Keratinocyte (primary cell): ENCODE results near the gene ZHX3. TPM values are rescaled to one million over a fixed set of nuclear protein-coding genes. Genes with fewer than 3 reads are reported as not detected.

Source experiments
- DNase-seq: peaks from one replicate; pipeline ENCODE4 v3.0.0-alpha.2; 2011; ENCODE audit warnings: low read depth, missing footprints, low spot score
- FAIRE-seq: peaks from 2 replicates; lab custom pipeline; 2011; peaks lifted over from hg19 to GRCh38; lab: Jason Lieb, UNC
- H2AFZ ChIP-seq: 2 replicates; pipeline ENCODE4 v1.6.0; 2012; ENCODE audit warnings: low read length, control low read depth, inconsistent platforms; ENCODE audit not compliant: control insufficient read depth
- H3K27ac ChIP-seq: 2 replicates; pipeline ENCODE4 v1.5.1; 2011; ENCODE audit warnings: low read length; ENCODE audit not compliant: control insufficient read depth, insufficient read depth
- H3K27me3 ChIP-seq: 3 replicates; pipeline ENCODE4 v1.6.0; 2011; ENCODE audit warnings: low read length; ENCODE audit not compliant: control insufficient read depth, insufficient read depth; ENCODE audit errors: extremely low read depth
- H3K36me3 ChIP-seq, 2 experiments: 2 replicates in 1 of 2; 3 replicates in 1 of 2; pipeline ENCODE4 v1.5.1; 2011; ENCODE audit warnings: low read length in 2 of 2, mild to moderate bottlenecking in 1 of 2; ENCODE audit not compliant: control insufficient read depth in 2 of 2, insufficient read depth in 2 of 2; ENCODE audit errors: extremely low read depth in 1 of 2
- H3K4me1 ChIP-seq: 3 replicates; pipeline ENCODE4 v1.5.1; 2011; ENCODE audit warnings: low read length; ENCODE audit not compliant: control insufficient read depth, insufficient read depth; ENCODE audit errors: extremely low read depth
- H3K4me2 ChIP-seq: 3 replicates; pipeline ENCODE4 v1.6.0; 2011; ENCODE audit warnings: low read depth, low read length; ENCODE audit not compliant: control insufficient read depth, insufficient read depth; ENCODE audit errors: extremely low read depth
- H3K4me3 ChIP-seq, 3 experiments: fragments of 200-600 bp in 1 of 3; sonication (generic) in 1 of 3; 2 replicates in 2 of 3; 3 replicates in 1 of 3; pipeline ENCODE4 v1.5.1; 2011 to 2016; ENCODE audit warnings: low read length in 3 of 3, mild to moderate bottlenecking in 3 of 3, control low read depth in 2 of 3, inconsistent platforms in 1 of 3, low read depth in 1 of 3, mixed read lengths in 1 of 3, mixed run types in 1 of 3, moderate library complexity in 1 of 3; ENCODE audit not compliant: control insufficient read depth in 2 of 3, insufficient read depth in 2 of 3; ENCODE audit errors: extremely low read depth in 1 of 3
- H3K79me2 ChIP-seq: 2 replicates; pipeline ENCODE4 v1.6.0; 2012; ENCODE audit warnings: low read length; ENCODE audit not compliant: control insufficient read depth, insufficient read depth
- H3K9ac ChIP-seq: 3 replicates; pipeline ENCODE4 v1.6.0; 2011; ENCODE audit warnings: low read length; ENCODE audit not compliant: control insufficient read depth, insufficient read depth; ENCODE audit errors: extremely low read depth
- H3K9me1 ChIP-seq: 3 replicates; pipeline ENCODE4 v1.6.0; 2011; ENCODE audit warnings: low read length; ENCODE audit not compliant: control insufficient read depth, insufficient read depth; ENCODE audit errors: extremely low read depth
- H3K9me3 ChIP-seq: 2 replicates; pipeline ENCODE4 v1.5.1; 2012; ENCODE audit warnings: low read depth, low read length; ENCODE audit not compliant: control insufficient read depth
- H4K20me1 ChIP-seq: 3 replicates; pipeline ENCODE4 v1.6.0; 2011; ENCODE audit warnings: low read length; ENCODE audit not compliant: control insufficient read depth, insufficient read depth; ENCODE audit errors: extremely low read depth
- EZH2 ChIP-seq: IDR thresholded peaks from one replicate; pipeline ENCODE4 v1.6.1; 2012; ENCODE audit warnings: inconsistent platforms, mild to moderate bottlenecking, low read length, moderate library complexity
- dilution Hi-C: fragments of 300-500 bp; cut with MboI; formaldehyde crosslinking; loops from one replicate; pipeline ENCODE4 v1.7.0; 2020; ENCODE audit warnings: low sequenced_read_pairs; ENCODE audit not compliant: extremely low pct_ligation_motif_present
- polyA plus RNA-seq, 5 experiments: library from polyadenylated mRNA; depleted of rRNA in 3 of 5; stranded (reverse) in 3 of 5; stranded (forward) in 1 of 5; unstranded in 1 of 5; fragments of >200 nt; gene quantifications; 1 replicate in 1 of 5; 2 replicates in 3 of 5; 3 replicates in 1 of 5; pipeline versions ENCODE4 v1.2.1 to v1.2.3, GENCODE V29; 2011 to 2012; ENCODE audit warnings: missing spikeins in 2 of 5, low read depth in 1 of 5, low replicate concordance in 1 of 5
- TF ChIP-seq, protein P1 (sequence below), 3 experiments: IDR thresholded peaks in 1 of 3; conservative IDR thresholded peaks in 1 of 3; optimal IDR thresholded peaks in 1 of 3; 2 replicates in 2 of 3; 3 replicates in 1 of 3; pipeline versions ENCODE3 to v1.5.1; 2011; ENCODE audit warnings: low read length in 3 of 3, mild to moderate bottlenecking in 3 of 3, moderate library complexity in 2 of 3, control low read depth in 1 of 3, inconsistent platforms in 1 of 3; ENCODE audit not compliant: insufficient read depth in 2 of 3; ENCODE audit errors: extremely low read depth in 1 of 3

ZHX3 gene
- polyA plus RNA-seq, 1 donor (not counting 4 experiments of a cell fraction or from before 2014, with no cell fraction given), result 16.5 TPM

GRCh38 chr20:41335591-41335990 is 18.1 kb upstream of the ZHX3 start:
- no peaks in the 10 kb centered on the region for H3K79me2 ChIP-seq
- H2AFZ ChIP-seq, result no peak overlapping the region
- no peak overlapping the region for H3K4me3 ChIP-seq
- DNase-seq (no peak), FAIRE-seq (no peak)
- H3K9me3 ChIP-seq, result no peaks in the 10 kb centered on the region
- no peaks in the 10 kb centered on the region for H4K20me1 ChIP-seq
- no peak overlapping the region for H3K27ac ChIP-seq
- H3K27me3 ChIP-seq, result no peaks in the 10 kb centered on the region
- dilution Hi-C loops, result no loop called here
- no peaks in the 10 kb centered on the region for H3K36me3 ChIP-seq
- no peaks in the 10 kb centered on the region for H3K9me1 ChIP-seq
- TF ChIP-seq, protein P1, sequence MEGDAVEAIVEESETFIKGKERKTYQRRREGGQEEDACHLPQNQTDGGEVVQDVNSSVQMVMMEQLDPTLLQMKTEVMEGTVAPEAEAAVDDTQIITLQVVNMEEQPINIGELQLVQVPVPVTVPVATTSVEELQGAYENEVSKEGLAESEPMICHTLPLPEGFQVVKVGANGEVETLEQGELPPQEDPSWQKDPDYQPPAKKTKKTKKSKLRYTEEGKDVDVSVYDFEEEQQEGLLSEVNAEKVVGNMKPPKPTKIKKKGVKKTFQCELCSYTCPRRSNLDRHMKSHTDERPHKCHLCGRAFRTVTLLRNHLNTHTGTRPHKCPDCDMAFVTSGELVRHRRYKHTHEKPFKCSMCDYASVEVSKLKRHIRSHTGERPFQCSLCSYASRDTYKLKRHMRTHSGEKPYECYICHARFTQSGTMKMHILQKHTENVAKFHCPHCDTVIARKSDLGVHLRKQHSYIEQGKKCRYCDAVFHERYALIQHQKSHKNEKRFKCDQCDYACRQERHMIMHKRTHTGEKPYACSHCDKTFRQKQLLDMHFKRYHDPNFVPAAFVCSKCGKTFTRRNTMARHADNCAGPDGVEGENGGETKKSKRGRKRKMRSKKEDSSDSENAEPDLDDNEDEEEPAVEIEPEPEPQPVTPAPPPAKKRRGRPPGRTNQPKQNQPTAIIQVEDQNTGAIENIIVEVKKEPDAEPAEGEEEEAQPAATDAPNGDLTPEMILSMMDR (optimal IDR thresholded peaks at IDR 0.05 in 1 of 3, IDR thresholded peaks at IDR 0.05 in 1 of 3, conservative IDR thresholded peaks at IDR 0.05 in 1 of 3; ENCODE audit: extremely low read depth in 1 of 3, insufficient read depth in 2 of 3, low read length in 3 of 3), result no peak
- no peak for TF ChIP-seq EZH2
- H3K4me2 ChIP-seq, result no peak overlapping the region
- no peak overlapping the region for H3K9ac ChIP-seq
- peaks cover 10% of the 10 kb centered on the region for H3K4me1 ChIP-seq

GRCh38 chr20:41334443-41335421 is 17.2 kb upstream of the ZHX3 start:
- H3K4me1 ChIP-seq, result peaks cover 13% of the 10 kb centered on the region
- TF ChIP-seq, protein P1 (optimal IDR thresholded peaks at IDR 0.05 in 1 of 3, IDR thresholded peaks at IDR 0.05 in 1 of 3, conservative IDR thresholded peaks at IDR 0.05 in 1 of 3; ENCODE audit: extremely low read depth in 1 of 3, insufficient read depth in 2 of 3, low read length in 3 of 3), result no peak
- TF ChIP-seq EZH2, result no peak
- H3K9me3 ChIP-seq, result no peaks in the 10 kb centered on the region
- FAIRE-seq, result no peak
- no peak overlapping the region for H3K4me2 ChIP-seq
- no peak overlapping the region for H3K9ac ChIP-seq
- no peak overlapping the region for H3K4me3 ChIP-seq
- H3K36me3 ChIP-seq, result no peaks in the 10 kb centered on the region
- H3K27me3 ChIP-seq, result no peaks in the 10 kb centered on the region
- H4K20me1 ChIP-seq, result no peaks in the 10 kb centered on the region
- DNase-seq, result no peak
- dilution Hi-C loops, result no loop called here
- H3K79me2 ChIP-seq, result no peaks in the 10 kb centered on the region
- H3K27ac ChIP-seq, result no peak overlapping the region
- H3K9me1 ChIP-seq, result no peaks in the 10 kb centered on the region
- H2AFZ ChIP-seq, result no peak overlapping the region
